Ectodermal cell (in vitro differentiated cells): ENCODE data around the gene FSD2. TPM values are rescaled to one million over a fixed set of nuclear protein-coding genes. Genes with fewer than 3 reads are reported as not detected.
A peak's percentile ranks its signal among the peaks of the same experiment; 100 is the strongest.

ENCODE experiments used
- H3K27ac ChIP-seq: 2 replicates; pipeline ENCODE4 v1.7.0; 2013; ENCODE audit warnings: mild to moderate bottlenecking, low read depth, low read length; ENCODE audit not compliant: insufficient read depth, poor library complexity, severe bottlenecking
- H3K27me3 ChIP-seq: 2 replicates; pipeline ENCODE4 v1.7.0; 2013; ENCODE audit warnings: mild to moderate bottlenecking, low read length; ENCODE audit not compliant: insufficient read depth, control insufficient read depth, poor library complexity, severe bottlenecking
- H3K36me3 ChIP-seq: one replicate; pipeline ENCODE4 v1.7.0; 2013; ENCODE audit warnings: low read length; ENCODE audit not compliant: control insufficient read depth, insufficient read depth
- H3K4me1 ChIP-seq: one replicate; pipeline ENCODE4 v1.7.0; 2013; ENCODE audit warnings: low read length; ENCODE audit not compliant: control insufficient read depth, insufficient read depth
- H3K4me3 ChIP-seq: 2 replicates; pipeline ENCODE4 v1.7.0; 2013; ENCODE audit warnings: low read depth, low read length, control low read depth; ENCODE audit not compliant: insufficient read depth
- H3K9me3 ChIP-seq: 2 replicates; pipeline ENCODE4 v1.7.0; 2013; ENCODE audit warnings: mild to moderate bottlenecking, low read length, moderate library complexity; ENCODE audit not compliant: control insufficient read depth
- WGBS, 2 experiments: methylation state at CpG; one replicate each; pipeline ENCODE4 v1.1.7; 2013; ENCODE audit warnings: missing lambda C conversion rate in 2 of 2; 5-methylcytosine and 5-hydroxymethylcytosine counted together
- polyA plus RNA-seq, 4 experiments: library from polyadenylated mRNA; stranded (reverse); fragments of 50-300 nt; gene quantifications; one replicate each; pipeline ENCODE4 v1.2.3, GENCODE V29; 2013

Gene FSD2, protein sequence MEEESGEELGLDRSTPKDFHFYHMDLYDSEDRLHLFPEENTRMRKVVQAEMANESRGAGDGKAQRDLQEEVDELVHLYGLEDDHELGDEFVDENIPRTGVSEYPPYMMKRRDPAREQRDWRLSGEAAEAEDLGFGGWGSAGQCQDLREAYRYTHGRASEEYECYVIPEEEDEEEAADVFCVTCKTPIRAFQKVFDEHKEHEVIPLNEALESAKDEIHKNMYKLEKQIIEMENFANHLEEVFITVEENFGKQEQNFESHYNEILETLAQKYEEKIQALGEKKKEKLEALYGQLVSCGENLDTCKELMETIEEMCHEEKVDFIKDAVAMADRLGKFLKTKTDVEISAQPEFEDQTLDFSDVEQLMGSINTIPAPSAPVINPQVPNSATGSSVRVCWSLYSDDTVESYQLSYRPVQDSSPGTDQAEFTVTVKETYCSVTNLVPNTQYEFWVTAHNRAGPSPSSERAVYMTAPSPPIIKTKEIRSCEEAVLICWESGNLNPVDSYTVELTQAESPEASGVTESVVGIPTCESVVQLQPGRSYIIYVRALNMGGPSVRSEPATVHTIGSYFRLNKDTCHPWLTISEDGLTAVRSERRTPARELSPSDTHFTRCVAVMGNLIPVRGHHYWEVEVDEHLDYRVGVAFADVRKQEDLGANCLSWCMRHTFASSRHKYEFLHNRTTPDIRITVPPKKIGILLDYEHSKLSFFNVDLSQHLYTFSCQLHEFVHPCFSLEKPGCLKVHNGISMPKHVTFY
- not detected for polyA plus RNA-seq (2013, experiment 1 of 4)
- polyA plus RNA-seq (2013, experiment 2 of 4), result 0.11 TPM
- not detected for polyA plus RNA-seq (2013, experiment 3 of 4)
- not detected for polyA plus RNA-seq (2013, experiment 4 of 4)

DNA sequence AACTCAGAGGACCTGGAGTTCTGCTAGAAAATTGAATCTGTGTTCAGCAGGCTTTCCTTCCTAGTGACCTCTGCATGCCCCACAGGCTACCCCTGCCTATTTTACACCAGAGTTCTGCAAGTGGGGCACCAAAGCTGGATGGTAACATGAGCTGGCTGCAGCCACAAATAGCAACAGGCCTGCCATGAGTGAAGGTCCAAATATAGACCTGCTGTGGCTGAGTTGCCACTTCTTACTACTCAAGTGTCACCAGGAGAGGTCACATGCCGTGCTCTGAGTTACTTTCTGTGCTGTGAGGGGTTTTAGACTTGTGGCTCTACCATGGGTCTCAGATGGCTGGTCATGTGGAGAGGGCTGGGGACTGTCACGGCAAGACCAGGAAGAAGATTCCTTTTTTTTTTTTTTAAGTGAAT, at the start of gene FSD2:
Gene FSD2, minus strand, starts transcription at position 76 of the 413 bp plus-strand sequence. CDS start 18,679 bp downstream, outside the sequence.
- Histone ChIP-seq H3K4me3 (no peak within 1 kb of the TSS), H3K27ac (no peak within 1 kb of the TSS), H3K9me3 (no peaks in the 10 kb centered on the region), H3K4me1 (no peaks in the 10 kb centered on the region), H3K27me3 (peaks cover 35% of the 10 kb centered on the region), H3K36me3 (no peaks in the 10 kb centered on the region)
- WGBS, 2 experiments, result 63 to 77% methylated on average over 2 of the region's 2 CpGs

GRCh38 chr15:82854554-82854953, 48.7 kb upstream of the FSD2 start:
- Histone ChIP-seq H3K4me1 (peaks cover 10% of the 10 kb centered on the region), H3K36me3 (no peaks in the 10 kb centered on the region), H3K9me3 (no peaks in the 10 kb centered on the region), H3K27ac (no peak overlapping the region), H3K4me3 (no peak overlapping the region), H3K27me3 (no peaks in the 10 kb centered on the region)
- WGBS, 2 experiments, result 91 to 93% methylated on average over 21 of the region's 21 CpGs

DNA sequence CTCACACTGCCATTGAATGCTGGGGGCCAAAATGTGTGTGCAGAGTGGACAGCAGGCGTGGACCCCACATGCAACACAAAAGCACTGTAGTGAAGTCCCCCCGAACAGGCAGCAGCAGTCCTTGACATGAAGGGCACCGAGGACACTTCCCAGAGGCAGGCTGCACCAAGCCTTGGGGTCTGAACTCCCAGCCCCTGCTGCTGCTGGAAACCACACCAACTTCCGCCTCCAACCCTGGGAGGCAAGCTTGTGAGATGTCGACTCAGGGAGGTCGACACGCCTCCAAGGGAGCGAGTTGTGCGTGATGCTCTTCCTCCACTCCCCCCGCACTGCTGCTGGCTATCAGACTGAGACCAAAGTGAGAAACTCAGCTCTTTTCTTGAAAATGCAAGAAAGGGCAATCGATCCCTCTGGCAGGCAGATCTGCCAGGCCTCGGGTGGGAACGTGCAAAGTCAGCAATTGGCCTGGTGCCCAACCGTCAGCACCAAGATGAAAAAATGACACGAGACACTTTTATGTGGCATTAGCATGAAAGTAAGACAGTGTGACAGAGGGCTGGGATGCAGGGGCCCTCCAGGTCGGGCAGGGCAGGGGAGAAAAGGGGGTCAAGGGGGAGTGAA, 47.2 kb upstream of the FSD2 start:
- WGBS, 2 experiments, result 88 to 92% methylated on average over 16 of the region's 16 CpGs
- Histone ChIP-seq H3K4me1 (peaks cover 10% of the 10 kb centered on the region), H3K9me3 (no peaks in the 10 kb centered on the region), H3K27me3 (no peaks in the 10 kb centered on the region), H3K4me3 (no peak overlapping the region), H3K27ac (no peak overlapping the region), H3K36me3 (no peaks in the 10 kb centered on the region)

GRCh38 chr15:82851981-82852511, 46.2 kb upstream of the FSD2 start:
- Histone ChIP-seq H3K9me3 (no peaks in the 10 kb centered on the region), H3K4me3 (no peak overlapping the region), H3K4me1 (peaks cover 10% of the 10 kb centered on the region), H3K27me3 (no peaks in the 10 kb centered on the region), H3K27ac (no peak overlapping the region), H3K36me3 (no peaks in the 10 kb centered on the region)
- 77 to 82% methylated on average over 9 of the region's 9 CpGs for WGBS, 2 experiments

DNA sequence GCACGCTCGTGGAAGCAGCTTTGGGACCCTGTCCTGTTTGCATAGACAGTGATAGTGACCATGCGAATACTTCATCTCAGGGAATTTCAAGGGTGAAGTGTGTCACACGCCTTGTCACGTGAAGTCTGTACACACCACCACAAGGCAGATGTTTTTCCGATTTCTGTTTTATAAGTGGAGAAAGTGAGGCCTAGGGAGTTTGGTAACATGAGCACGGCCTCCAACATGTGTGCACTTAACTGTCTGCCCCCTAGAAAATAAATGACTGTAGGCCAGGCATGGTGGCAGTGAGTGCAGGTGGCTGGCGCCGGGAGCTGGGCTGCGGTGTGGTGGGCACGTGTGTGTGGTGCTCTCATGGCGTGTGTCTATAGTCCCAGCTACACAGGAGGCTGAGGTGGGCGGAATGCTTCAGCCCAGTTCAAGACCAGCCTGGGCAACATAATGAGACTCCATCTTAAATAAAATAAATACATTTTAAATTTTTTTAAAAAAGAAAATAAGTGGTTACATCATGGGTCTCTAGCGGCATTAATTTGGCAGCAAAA, 45.5 kb upstream of the FSD2 start:
- H3K4me1 ChIP-seq, result peaks cover 10% of the 10 kb centered on the region
- H3K4me3 ChIP-seq, result no peak overlapping the region
- no peaks in the 10 kb centered on the region for H3K27me3 ChIP-seq
- no peak overlapping the region for H3K27ac ChIP-seq
- 95 to 96% methylated on average over 14 of the region's 14 CpGs for WGBS, 2 experiments
- H3K36me3 ChIP-seq, result no peaks in the 10 kb centered on the region
- no peaks in the 10 kb centered on the region for H3K9me3 ChIP-seq

- Histone ChIP-seq H3K9me3 (no peaks in the 10 kb centered on the region), H3K36me3 (no peaks in the 10 kb centered on the region), H3K27ac (no peak overlapping the region), H3K4me3 (no peak overlapping the region), H3K4me1 (peaks cover 10% of the 10 kb centered on the region), H3K27me3 (no peaks in the 10 kb centered on the region)
- 91 to 94% methylated on average over 7 of the region's 7 CpGs for WGBS, 2 experiments
Observed at GRCh38 chr15:82850731-82851130, 44.9 kb upstream of the FSD2 start.

DNA sequence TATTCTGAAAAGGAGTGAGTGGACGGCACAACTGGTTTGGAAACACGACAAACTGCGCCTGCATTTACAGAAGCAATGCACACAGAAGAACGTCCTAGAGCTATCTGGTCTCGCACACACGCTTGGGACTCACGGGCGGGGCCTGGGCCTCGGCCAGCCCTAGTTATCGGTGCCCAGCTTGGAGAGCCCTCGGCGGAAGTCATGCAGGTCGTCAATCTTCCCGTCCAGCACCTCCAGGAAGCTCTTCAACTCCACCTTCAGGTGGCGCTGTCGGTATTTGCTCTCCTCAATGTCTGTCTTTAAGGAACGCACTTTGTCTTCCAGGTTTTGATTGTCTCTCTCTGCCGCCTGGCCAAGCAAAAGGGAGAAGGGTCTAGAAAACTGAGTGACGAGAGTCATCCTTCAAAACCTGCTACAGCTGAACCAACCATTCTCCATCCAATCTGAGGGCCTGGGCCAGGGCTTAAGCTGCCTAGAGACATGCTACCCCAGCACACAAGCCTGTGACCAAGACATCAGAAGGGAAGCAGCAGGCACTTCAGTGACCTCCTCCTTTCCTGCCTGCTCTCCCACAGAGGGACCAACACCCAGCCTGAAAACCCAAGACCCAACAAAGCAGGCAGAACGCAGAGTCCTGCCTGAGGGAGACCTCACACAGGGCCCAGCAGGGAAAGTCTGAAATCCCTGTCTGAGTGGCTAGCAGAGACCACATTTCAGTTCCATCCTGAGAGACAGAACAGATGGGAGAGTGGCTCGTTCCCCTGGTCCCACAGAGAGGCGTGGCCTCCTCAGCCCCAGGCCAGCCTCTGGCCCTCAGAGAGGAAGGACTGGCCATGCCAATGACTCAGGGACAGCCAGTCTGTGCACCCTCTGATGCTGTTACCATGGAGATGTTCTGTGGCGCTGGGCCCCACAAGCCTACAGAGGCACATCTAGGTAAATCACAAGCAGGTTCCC, 44.0 kb upstream of the FSD2 start:
- WGBS, 2 experiments, result 29% methylated on average over 23 of the region's 23 CpGs
- no peaks in the 10 kb centered on the region for H3K27me3 ChIP-seq
- H3K36me3 ChIP-seq, result no peaks in the 10 kb centered on the region
- peaks cover 10% of the 10 kb centered on the region for H3K4me1 ChIP-seq
- no peak overlapping the region for H3K4me3 ChIP-seq
- H3K27ac ChIP-seq, result peak overlapping the region; percentile 74
- no peaks in the 10 kb centered on the region for H3K9me3 ChIP-seq

- H3K36me3 ChIP-seq, result no peaks in the 10 kb centered on the region
- H3K4me1 ChIP-seq, result peaks cover 10% of the 10 kb centered on the region
- H3K27me3 ChIP-seq, result no peaks in the 10 kb centered on the region
- H3K27ac ChIP-seq, result no peak overlapping the region
- H3K9me3 ChIP-seq, result no peaks in the 10 kb centered on the region
- 87 to 92% methylated on average over 9 of the region's 9 CpGs for WGBS, 2 experiments
- no peak overlapping the region for H3K4me3 ChIP-seq
Observed at GRCh38 chr15:82848241-82848993, 42.5 kb upstream of the FSD2 start.
